Adrenal gland (tissue), 5 donors: ENCODE results near the gene ATXN1.

ENCODE experiments used
- CTCF ChIP-seq, 6 experiments: fragments of 450-650 bp in 4 of 6; fragments of 200-600 bp in 2 of 6; sonication (generic) in 1 of 6; IDR thresholded peaks; 1 replicate in 5 of 6; 2 replicates in 1 of 6; pipeline versions ENCODE4 v1.5.1 to v1.8.0; 2016 to 2021; ENCODE audit warnings: antibody characterized with exemption in 6 of 6, mild to moderate bottlenecking in 2 of 6, moderate library complexity in 1 of 6
- POLR2A ChIP-seq, 2 donors: fragments of 450-650 bp; IDR thresholded peaks; one replicate each; pipeline ENCODE4 v1.6.1; 2017; ENCODE audit warnings: antibody characterized with exemption in 2 of 2, mild to moderate bottlenecking in 2 of 2, moderate library complexity in 1 of 2
- donor health status: DM: no; HTN: no; CAD: no.

GRCh38 chr6:16476861-16477260 is 284.4 kb downstream of the ATXN1 start:
- TF ChIP-seq CTCF (IDR thresholded peaks at IDR 0.05) (no peak), POLR2A (IDR thresholded peaks at IDR 0.05) (no peak)
